Measurements from ENCODE around the gene RNPC3.

The RNPC3 gene

GRCh38 chr1:103492003-103492625 is 33.4 kb upstream of the RNPC3 start:
- Histone ChIP-seq H3K36me3 (replicated peaks; ENCODE audit: low read depth, low read length) (no peaks in the 10 kb centered on the region), H3K4me3 (ENCODE audit: low read length) (no peak overlapping the region), H4K20me1 (ENCODE audit: insufficient read depth, low read length) (no peaks in the 10 kb centered on the region), H3K4me1 (ENCODE audit: low read length) (peaks cover 10% of the 10 kb centered on the region), H3K27me3 (ENCODE audit: low read depth, low read length) (no peaks in the 10 kb centered on the region), H2AFZ (ENCODE audit: low read depth, low read length) (no peak overlapping the region), H3K4me2 (ENCODE audit: low read length) (no peak overlapping the region), H3K79me2 (ENCODE audit: low read length) (no peaks in the 10 kb centered on the region), H3K9me3 (ENCODE audit: insufficient read depth, low read length) (no peaks in the 10 kb centered on the region), H3K27ac (ENCODE audit: low read length) (no peak overlapping the region), H3K9ac (ENCODE audit: low read length) (no peak overlapping the region)
- no peak for TF ChIP-seq EZH2phosphoT487 (IDR thresholded peaks at IDR 0.05; ENCODE audit: low read depth)

- Histone ChIP-seq H3K4me3 (ENCODE audit: low read length) (no peak overlapping the region), H2AFZ (ENCODE audit: low read depth, low read length) (no peak overlapping the region), H3K79me2 (ENCODE audit: low read length) (no peaks in the 10 kb centered on the region), H3K27me3 (ENCODE audit: low read depth, low read length) (no peaks in the 10 kb centered on the region), H3K36me3 (replicated peaks; ENCODE audit: low read depth, low read length) (no peaks in the 10 kb centered on the region), H3K4me1 (ENCODE audit: low read length) (peaks cover 10% of the 10 kb centered on the region), H3K9ac (ENCODE audit: low read length) (no peak overlapping the region), H4K20me1 (ENCODE audit: insufficient read depth, low read length) (no peaks in the 10 kb centered on the region), H3K27ac (ENCODE audit: low read length) (no peak overlapping the region), H3K9me3 (ENCODE audit: insufficient read depth, low read length) (no peaks in the 10 kb centered on the region), H3K4me2 (ENCODE audit: low read length) (no peak overlapping the region)
- TF ChIP-seq CTCF (IDR thresholded peaks at IDR 0.05; ENCODE audit: low read depth, low read length) (no peak), EZH2phosphoT487 (IDR thresholded peaks at IDR 0.05; ENCODE audit: low read depth) (no peak)
Measured at GRCh38 chr1:103496014-103496635, 29.4 kb upstream of the RNPC3 start.

- H3K27me3 ChIP-seq (ENCODE audit: low read depth, low read length) = no peaks in the 10 kb centered on the region
- TF ChIP-seq EZH2phosphoT487 (IDR thresholded peaks at IDR 0.05; ENCODE audit: low read depth) (no peak), CTCF (IDR thresholded peaks at IDR 0.05; ENCODE audit: low read depth, low read length) (no peak)
- H3K9ac ChIP-seq (ENCODE audit: low read length) = no peak overlapping the region
- H3K4me1 ChIP-seq (ENCODE audit: low read length) = no peaks in the 10 kb centered on the region
- no peaks in the 10 kb centered on the region for H4K20me1 ChIP-seq (ENCODE audit: insufficient read depth, low read length)
- H2AFZ ChIP-seq (ENCODE audit: low read depth, low read length) = no peak overlapping the region
- no peak overlapping the region for H3K4me3 ChIP-seq (ENCODE audit: low read length)
- no peaks in the 10 kb centered on the region for H3K79me2 ChIP-seq (ENCODE audit: low read length)
- no peaks in the 10 kb centered on the region for H3K36me3 ChIP-seq (replicated peaks; ENCODE audit: low read depth, low read length)
- H3K27ac ChIP-seq (ENCODE audit: low read length) = no peak overlapping the region
- H3K4me2 ChIP-seq (ENCODE audit: low read length) = no peak overlapping the region
- H3K9me3 ChIP-seq (ENCODE audit: insufficient read depth, low read length) = no peaks in the 10 kb centered on the region
Measured at GRCh38 chr1:103497404-103497803, 28.1 kb upstream of the RNPC3 start.

GRCh38 chr1:103509250-103509649 is 16.2 kb upstream of the RNPC3 start:
- H4K20me1 ChIP-seq (ENCODE audit: insufficient read depth, low read length) = no peaks in the 10 kb centered on the region
- H3K4me2 ChIP-seq (ENCODE audit: low read length) = no peak overlapping the region
- H3K9ac ChIP-seq (ENCODE audit: low read length) = no peak overlapping the region
- no peaks in the 10 kb centered on the region for H3K9me3 ChIP-seq (ENCODE audit: insufficient read depth, low read length)
- H3K4me3 ChIP-seq (ENCODE audit: low read length) = no peak overlapping the region
- TF ChIP-seq CTCF (IDR thresholded peaks at IDR 0.05; ENCODE audit: low read depth, low read length) (no peak), EZH2phosphoT487 (IDR thresholded peaks at IDR 0.05; ENCODE audit: low read depth) (no peak)
- no peaks in the 10 kb centered on the region for H3K36me3 ChIP-seq (replicated peaks; ENCODE audit: low read depth, low read length)
- H2AFZ ChIP-seq (ENCODE audit: low read depth, low read length) = no peak overlapping the region
- H3K27ac ChIP-seq (ENCODE audit: low read length) = no peak overlapping the region
- H3K27me3 ChIP-seq (ENCODE audit: low read depth, low read length) = no peaks in the 10 kb centered on the region
- H3K4me1 ChIP-seq (ENCODE audit: low read length) = peaks cover 4% of the 10 kb centered on the region; the same call in 1 of the 2 replicates
- H3K79me2 ChIP-seq (ENCODE audit: low read length) = no peaks in the 10 kb centered on the region
